Measurements from ENCODE around the gene C2CD4C.
"Not testable (repeated sequence)": the region's sequence is repeated elsewhere in the genome, so short reads cannot be mapped to it uniquely, and the experiment has no call there.

Gene C2CD4C

DNA sequence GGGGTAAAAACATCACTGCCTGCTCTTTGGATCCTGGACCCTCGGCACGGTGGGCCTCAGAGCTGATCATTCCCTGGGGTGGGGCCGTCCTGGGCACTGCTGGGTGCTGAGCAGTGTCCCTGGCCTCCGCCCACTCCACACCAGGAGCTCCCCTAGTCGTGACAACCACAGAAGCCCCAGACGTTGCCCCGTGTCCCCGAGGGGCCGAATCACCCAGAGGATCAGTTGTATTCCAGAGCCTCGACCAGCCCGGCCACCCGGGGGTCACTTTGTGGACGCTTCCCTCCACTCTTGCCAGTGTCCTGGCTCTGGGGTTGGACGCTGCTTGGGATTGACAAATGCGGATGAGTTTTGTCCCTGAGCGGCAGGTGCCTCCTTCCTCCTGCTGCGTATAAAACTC, 10.2 kb downstream of the C2CD4C start:
- no peak for DNase-seq

DNA sequence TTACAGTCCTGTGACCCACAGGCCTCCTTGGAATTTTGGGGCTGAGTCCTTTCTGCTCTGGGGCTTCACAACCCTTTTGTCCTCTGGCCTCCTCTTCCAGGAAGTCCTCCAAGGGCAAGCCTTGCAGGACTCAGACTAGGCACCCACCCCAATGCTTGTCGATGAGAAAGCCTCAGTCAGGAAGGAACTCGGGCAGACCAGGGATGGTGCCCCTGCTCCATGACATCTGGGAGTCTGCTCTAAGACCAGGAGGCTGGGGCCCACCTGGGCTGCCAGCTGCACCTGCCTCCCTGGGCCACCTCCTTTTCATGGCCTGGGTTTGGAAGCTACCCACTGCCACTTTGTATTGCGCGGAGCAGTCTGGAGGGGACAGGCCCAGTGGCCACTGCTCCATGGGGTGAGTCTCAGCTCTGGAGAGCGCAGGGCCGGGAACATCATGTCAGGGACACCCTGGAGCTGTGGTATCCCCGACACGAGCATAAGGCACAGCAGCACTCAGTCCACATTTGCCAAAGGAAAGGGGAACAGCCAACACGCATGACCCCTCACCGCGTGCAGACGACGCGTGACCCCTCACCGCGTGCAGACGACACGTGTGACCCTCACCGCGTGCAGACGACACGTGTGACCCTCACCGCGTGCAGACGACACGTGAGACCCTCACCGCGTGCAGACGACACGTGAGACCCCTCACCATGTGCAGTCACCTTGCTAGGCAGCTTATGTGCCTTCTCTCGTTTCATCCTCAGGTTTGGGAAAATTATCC, 10.8 kb downstream of the C2CD4C start:
- no peak for DNase-seq

DNA sequence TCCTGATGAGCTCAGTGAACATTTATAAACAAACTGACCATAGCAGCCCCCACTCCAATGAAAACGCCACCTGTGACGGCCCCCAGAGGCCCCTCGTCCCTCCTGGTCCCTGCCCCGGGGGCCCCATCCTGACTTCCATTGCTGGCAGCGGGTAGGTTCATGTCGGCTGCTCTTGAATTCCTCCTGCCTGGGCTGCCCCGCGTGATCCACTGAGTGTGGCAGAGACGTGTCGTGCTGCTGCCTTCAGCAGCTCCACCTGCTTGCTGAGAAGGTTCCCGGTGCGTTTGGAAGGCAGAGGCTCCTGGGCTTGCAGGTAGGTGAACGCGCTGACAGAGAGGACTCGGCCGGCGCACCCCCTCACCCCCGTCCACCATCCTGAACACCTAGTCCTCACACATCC, 11.6 kb downstream of the C2CD4C start:
- DNase-seq, result no peak

DNA sequence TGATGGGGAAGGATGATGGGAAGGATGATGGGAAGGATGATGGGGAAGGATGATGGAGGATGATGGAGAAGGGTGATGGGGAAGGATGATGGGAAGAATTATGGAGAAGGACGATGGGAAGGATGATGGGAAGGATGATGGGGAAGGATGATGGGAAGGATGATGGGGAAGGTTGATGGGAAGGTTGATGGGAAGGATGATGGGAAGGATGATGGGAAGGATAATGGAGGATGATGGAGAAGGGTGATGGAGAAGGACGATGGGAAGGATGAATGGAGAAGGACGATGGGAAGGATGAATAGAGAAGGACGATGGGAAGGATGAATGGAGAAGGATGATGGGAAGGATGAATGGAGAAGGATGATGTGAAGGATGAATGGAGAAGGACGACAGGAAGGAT, 13.5 kb downstream of the C2CD4C start:
- no peak for DNase-seq

DNA sequence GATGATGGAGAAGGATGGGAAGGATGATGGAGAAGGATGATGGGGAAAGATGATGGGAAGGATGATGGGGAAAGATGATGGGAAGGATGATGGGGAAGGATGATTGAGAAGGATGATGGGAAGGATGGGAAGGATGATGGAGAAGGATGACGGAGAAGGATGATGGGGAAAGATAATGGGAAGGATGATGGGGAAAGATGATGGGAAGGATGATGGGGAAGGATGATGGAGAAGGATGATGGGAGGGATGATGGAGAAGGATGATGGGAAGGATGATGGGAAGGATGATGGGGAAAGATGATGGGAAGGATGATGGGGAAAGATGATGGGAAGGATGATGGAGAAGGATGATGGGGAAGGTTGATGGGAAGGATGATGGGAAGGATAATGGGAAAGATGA, 14.1 kb downstream of the C2CD4C start:
- DNase-seq, result not testable (repeated sequence)

DNA sequence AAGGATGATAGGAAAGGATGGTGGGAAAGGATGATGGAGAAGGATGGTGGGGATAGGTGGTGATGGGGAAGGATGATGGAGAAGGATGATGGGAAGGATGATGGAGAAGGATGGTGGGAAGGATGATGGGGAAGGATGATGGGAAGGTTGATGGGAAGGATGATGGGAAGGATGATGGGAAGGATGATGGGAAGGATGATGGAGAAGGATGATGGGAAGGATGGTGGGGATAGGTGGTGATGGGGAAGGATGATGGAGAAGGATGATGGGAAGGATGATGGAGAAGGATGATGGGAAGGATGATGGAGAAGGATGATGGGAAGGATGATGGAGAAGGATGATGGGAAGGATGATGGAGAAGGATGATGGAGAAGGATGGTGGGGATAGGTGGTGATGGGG, 15.4 kb downstream of the C2CD4C start:
- not testable (repeated sequence) for DNase-seq

DNA sequence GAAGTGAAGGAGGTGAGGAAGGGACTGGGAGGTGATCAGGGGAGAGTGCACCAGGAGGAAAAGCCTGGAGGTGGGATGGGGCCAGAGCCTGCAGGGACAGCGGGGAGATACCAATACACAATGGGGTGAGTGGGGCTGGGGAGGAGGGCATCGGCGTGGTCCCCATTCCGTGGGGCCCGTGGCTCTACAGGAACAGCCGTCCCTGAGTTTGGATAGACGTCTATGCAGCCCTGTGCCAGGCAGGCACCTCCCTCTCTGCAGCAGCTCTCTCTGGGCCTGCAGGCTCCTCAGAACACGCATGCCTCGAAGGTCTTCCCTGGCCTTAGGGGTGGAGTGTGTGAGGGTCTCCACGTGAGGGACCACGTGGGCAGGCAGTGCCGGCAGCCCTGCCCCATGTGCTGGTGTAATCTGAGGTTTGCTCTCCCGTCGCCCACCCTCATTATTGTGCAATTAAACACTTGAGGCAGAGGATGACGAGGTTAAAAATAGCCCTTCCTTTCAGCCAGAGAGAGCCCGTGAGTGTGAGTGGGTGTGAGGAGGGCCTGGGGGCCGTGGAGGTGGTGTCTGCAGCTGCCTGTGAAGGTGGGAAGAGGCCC, 16.5 kb downstream of the C2CD4C start:
- DNase-seq, result peak in 2 of 4 experiments; percentile 12 to 35

DNA sequence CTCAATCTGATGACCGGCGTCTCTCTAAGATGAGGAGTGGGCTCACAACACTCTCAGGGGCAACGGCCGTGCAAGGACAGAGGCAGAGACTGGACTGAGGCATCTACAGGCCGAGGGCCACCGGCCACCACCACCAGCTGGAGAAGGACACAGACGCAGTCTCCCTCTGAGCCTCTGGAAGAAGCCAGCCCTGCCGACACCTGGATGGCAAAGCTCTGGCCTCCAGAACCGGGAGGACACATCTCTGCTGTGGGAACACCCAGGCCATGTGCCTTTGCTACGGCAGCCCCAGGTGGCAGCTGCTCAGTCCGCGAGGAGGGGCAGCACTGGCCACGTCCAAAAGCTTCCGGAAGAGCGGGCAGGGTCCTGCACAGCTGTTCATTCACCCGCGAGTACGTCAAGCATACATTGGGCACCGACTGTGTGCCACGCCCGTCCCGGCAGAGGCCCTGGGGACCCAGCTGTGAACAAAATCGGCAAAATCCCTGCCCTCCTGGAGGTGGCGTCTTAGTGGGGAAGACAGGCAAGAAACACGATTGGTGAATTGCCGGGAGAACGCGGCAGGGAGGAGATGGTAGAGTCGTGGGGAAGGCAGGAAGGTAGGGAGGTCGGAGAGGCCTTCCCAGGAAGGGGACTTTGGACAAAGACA, 17.1 kb downstream of the C2CD4C start:
- DNase-seq, result no peak

DNA sequence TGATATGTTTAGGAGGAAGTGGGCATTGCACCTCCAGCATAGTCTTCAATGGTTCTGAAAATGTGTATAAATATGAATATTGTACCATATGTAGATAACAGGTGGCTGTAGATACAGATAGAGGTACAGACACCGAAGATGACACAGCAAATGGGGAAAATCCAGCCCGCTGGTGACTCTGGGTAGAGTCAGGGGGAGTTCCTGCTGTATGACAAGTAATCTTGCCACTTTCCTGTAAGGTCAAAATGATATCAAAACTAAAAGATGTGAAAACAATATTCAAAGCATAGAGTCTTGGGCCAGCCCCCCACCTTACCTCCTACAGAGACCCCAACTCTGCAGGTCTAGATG, 17.8 kb downstream of the C2CD4C start:
- no peak for DNase-seq

DNA sequence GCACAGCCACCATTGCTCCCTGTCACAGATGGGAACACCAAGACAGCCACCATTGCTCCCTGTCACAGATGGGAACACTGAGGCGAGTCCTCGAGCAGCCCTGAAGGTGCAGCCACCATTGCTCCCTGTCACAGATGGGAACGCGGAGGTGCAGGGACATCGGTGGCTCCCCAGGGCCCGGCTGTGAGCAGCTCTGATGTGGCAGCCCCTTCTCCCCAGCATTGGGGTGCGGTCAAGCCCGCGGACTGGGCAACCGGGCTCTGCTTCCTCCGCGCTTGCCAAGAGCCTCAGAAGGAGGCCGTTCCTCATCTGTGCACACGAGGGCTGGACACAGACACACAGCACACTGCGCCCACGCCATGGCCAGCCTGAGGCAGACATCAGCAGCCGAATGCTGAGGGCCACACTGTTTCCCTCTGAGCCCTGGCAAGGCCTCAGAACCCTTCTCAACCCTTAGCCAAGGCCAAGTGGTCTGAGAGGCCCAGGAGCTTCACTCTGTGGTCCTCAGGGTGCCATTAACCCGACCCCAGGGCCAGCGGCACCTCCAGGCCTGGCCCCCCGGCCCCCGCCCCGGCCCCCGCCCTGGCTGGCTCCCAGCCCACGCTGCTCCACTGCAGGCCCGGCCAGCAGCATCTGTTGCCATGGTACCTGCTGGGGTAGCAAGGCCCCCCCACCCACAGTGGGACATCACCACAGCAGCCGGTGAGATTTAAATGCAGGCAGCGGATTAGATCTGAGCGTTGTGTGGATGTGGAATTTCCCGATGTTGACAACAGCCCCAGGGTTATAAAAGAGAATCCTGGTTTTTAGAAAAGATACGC, 18.4 kb downstream of the C2CD4C start:
- DNase-seq, result no peak

DNA sequence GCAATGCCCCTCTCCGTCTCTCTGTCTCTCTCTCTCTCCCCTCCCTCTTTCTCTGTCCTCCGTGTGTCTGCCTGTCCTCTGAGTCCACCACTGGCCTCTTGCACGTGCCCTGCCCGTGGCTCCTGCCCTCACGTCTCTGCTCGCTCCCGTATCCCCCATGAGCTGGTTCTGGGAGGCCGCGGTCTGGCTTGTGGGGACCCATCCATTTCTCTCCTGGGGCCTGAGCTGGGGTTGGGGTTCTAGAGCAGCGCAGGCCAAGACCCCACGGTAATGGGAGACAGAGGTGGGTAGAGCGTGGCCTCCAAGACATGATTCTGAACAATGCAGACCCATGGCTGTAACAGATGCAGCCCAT, 19.0 kb downstream of the C2CD4C start:
- no peak for DNase-seq

DNA sequence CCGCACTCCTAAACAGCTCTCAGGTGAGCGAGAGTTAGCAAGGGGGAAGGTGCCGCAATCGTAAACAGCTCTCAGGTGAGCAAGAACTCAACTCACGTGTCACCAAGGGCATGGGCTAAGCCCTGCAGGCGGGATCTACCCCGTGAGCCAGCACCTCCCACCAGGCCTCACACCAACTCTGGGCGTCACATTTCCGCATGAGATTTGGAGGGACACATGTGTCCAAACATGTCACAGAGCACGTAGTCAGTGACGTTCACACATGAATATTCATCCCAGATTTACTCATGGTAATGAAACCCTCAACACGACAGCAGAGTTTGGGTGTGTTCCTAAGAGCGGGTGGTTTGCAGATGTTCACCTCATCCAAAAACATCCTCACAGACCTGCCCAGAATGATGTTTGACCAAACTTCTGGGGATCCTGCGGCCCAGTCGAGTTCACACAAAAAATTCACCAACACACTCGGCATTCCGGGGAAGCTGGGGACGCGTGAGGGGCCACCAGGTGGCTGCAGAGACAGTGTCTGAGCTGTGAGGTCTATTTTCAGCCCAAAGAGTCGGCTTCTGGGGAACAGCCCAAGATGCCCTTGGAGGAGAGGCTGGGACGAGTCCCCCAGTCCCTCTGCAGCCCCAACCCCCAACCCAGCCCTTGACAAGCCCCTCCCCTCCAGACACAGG, 19.6 kb downstream of the C2CD4C start:
- no peak for DNase-seq

DNA sequence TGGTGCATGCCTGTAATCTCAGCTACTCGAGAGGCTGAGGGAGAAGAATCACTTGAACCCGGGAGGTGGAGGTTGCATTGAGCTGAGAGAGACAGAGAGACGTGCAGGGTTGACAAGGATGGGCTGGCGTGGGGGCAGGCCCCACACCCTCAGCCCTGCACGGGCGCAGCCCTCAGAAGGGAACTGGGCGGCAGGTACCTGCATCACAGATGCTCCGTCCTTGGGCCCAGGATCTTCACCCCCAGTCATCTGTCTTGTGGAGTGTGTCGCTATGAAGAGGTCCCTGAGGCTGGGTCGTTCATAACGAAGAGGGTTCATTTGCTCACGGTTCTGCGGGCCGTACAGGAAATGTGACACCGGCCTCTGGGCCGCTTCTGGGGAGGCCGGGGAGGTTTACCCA, 20.3 kb downstream of the C2CD4C start:
- DNase-seq, result no peak

DNA sequence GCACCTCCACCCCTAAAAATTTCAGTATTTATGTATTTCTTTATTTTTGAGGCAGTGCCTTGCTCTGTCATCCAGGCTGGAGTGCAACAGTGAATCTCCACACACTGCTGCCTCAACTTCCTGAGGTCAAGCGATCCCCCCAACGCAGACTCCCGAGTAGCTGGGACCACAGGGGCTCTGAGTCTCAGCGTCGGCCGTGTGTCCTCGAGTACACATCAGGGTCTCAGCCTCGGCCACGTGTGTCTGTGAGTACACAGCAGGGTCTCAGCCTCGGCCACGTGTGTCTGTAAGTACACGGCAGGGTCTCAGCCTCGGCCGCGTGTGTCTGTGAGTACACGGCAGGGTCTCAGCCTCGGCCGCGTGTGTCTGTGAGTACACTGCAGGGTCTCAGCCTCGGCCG, 21.2 kb downstream of the C2CD4C start:
- DNase-seq, result no peak

DNA sequence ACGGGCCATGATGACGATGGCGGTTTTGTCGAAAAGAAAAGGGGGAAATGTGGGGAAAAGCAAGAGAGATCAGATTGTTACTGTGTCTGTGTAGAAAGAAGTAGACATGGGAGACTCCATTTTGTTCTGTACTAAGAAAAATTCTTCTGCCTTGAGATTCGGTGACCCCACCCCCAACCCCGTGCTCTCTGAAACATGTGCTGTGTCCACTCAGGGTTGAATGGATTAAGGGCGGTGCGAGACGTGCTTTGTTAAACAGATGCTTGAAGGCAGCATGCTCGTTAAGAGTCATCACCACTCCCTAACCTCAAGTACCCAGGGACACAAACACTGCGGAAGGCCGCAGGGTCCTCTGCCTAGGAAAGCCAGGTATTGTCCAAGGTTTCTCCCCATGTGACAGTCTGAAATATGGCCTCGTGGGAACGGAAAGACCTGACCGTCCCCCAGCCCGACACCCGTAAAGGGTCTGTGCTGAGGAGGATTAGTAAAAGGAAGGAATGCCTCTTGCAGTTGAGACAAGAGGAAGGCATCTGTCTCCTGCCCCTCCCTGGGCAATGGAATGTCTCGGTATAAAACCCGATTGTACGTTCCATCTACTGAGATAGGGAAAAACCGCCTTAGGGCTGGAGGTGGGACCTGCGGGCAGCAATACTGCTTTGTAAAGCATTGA, 22.2 kb downstream of the C2CD4C start:
- not testable (repeated sequence) for DNase-seq

DNA sequence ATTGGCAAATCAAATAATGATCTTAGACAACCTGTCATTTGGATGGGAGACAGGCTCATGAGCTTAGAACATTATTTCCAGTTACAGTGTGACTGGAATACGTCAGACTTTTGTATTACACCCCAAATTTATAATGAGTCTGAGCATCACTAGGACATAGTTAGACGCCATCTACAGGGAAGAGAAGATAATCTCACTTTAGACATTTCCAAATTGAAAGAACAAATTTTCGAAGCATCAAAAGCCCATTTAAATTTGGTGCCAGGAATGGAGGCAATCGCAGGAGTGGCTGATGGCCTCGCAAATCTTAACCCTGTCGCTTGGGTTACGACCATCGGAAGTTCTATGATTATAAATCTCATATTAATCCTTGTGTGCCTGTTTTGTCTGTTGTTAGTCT, 22.8 kb downstream of the C2CD4C start:
- DNase-seq, result not testable (repeated sequence)

DNA sequence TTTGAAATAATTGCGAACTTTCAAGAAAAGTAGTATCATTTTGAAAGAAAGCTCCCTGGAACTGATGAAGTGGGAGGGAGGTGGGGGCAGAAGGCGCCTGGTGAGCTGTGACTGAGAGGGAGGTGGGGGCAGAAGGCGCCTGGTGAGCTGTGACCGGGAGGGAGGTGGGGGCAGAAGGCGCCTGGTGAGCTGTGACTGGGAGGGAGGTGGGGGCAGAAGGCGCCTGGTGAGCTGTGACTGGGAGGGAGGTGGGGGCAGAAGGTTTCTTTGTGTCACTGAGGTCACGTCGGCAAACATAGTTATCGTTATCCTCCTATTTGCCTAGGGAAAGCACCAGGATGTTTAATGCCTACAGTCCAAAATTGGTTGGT, 24.2 kb downstream of the C2CD4C start:
- DNase-seq, result no peak

DNA sequence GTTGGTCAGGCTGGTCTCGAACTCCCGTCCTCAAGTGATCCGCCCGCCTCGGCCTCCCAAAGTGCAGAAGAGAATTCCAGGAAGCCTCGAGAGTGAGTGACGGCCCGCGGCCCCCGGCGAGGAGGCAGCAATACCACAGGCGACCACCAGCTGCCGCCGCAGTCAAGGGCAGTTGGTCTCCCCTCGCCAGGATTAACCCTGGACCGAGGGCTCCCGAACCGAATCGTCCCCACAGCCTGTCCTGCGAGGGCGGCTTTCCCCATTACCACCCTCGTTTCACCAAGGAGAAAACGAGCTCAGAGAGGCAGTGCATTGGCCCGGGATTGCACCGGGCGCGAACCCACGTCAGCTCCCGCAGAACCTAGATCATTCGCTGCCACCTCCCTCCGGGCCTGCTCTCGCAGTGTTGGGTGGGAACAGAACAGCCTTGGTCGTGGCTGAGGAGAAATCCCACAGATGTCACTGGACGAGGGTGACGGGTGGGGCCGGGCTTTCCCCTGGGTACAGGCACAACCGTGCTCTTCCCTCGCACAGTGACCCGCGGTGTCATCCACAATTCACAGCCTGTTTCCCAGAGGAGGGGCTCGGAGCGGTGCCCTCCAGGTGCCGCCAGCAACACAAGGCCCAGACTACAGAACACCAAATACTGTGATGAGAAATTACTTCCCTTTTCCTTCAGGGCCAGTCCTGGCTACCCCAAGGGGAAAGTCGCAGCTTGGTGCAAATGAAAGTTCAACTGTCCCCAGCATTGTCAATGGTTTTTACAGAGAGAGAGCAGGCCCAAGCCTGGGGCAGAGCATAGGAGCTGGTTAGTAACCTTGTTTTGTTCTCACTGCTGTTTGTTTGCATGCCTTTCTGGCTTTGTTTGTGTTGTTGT, 24.8 kb downstream of the C2CD4C start:
- peak in 2 of 4 experiments; percentile 15 for DNase-seq

DNA sequence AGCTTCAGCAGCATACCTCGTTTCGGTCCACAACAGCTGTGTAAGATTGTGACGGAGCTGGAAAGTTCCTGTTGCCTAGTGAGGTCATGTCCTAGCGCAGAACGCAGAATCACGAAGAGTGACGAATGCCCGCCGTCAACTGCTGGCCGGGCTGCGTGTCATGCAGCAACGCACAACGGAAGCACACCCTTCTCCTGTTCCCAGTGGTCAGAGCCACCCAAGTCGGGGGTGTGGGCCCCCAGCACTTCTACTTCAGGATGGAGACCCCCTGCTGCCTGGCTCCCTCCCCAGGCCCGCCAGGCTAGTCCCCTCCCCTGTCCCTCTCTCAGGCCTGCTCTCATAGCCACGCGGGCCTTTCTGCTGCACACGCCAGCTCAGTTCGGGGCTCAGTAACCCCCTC, 25.9 kb downstream of the C2CD4C start:
- no peak for DNase-seq

DNA sequence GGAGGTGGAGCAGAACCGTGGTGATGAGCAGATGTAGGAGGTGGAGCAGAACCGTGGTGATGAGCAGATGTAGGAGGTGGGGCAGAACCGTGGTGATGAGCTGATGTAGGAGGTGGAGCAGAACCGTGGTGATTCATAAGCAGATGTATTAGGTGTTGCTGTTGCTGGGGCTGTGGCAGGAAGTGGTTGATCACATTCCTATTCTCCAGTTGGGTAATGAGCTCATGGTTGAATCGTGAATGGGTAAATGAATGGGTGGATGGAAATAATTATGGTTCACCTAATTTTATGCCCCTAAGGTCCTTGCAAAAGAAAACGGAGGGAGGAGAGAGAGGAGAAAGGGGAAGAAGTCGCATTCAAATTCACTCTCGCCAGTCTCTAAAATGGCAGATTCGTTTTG, 26.4 kb downstream of the C2CD4C start:
- not testable (repeated sequence) for DNase-seq

DNA sequence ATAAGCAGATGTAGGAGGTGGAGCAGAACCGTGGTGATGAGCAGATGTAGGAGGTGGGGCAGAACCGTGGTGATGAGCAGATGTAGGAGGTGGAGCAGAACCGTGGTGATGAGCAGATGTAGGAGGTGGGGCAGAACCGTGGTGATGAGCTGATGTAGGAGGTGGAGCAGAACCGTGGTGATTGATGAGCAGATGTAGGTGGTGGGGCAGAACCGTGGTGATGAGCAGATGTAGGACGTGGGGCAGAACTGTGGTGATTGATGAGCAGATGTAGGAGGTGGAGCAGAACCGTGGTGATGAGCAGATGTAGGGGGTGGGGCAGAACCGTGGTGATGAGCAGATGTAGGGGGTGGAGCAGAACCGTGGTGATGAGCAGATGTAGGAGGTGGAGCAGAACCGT, 27.0 kb downstream of the C2CD4C start:
- not testable (repeated sequence) for DNase-seq
